Measurements from ENCODE around the gene FAM117A.
A peak's percentile ranks its signal among the peaks of the same experiment; 100 is the strongest.
"Not testable (repeated sequence)": the region's sequence is repeated elsewhere in the genome, so short reads cannot be mapped to it uniquely, and the experiment has no call there.

The FAM117A gene

DNA sequence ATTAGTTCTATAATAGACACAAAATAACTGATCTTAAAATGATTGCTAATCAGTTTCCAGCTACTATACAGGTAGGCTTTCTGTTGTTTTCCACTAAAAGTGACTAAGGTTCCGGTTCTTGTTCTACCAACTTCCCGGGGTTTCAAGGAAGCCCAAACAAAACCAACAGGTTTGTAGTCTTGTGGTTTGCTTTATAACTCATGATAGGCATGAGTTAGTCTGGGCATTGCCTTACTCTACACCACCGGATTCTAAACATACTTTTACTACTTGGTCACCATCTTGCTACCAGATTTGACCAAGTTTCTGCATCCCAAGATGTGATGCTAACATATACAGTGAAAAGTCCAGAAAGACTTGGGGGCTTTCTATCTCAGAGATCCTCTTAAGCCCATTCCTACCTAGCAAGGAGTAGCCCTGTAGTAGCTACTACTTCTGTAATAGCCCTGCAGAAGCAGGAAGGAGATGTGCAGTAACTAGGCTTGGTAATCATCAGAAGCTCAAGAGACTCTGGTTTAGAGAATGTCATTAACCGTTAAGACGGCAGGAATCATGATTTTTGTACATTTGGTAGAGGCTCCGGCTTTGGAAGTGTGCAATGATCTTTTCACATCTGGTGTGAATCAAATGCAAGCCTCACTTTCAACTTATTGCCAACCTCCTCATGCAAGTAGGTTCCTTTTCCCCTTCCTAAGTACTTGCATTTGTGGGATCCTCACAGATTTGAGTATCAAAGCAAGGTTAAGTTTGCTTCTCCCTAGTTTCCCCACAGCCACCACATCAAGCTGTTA, 1.6 kb downstream of the FAM117A start:
- no peak for DNase-seq

DNA sequence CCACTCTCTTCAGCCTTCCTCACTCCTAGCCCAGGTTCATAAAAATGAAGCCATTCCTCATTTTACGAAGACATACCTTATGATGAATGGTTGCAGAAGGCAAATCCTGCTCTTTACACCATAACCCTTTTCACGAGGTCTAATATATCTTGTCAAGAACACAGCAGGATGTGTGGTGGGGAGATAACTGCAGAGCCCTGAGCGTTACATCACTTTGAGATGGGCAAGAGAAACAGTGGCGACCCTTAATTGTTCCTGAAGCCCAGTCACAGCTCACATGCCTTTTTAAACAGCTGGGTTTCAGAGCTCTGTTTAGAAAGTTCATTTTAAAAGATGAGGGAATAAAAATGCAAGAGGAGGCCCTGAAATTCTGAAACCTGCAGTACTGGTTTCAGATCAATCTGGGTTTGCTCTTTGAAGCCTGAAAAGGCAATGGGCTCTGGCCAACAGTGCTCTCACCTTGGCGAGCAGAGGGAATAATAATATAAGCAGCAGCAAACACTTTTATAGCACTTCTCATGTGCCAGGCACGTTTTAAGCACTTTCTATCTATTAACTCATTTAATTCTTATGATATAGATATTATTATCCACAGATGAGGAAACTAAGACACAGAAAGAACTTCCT, 2.9 kb downstream of the FAM117A start:
- no peak for DNase-seq

DNA sequence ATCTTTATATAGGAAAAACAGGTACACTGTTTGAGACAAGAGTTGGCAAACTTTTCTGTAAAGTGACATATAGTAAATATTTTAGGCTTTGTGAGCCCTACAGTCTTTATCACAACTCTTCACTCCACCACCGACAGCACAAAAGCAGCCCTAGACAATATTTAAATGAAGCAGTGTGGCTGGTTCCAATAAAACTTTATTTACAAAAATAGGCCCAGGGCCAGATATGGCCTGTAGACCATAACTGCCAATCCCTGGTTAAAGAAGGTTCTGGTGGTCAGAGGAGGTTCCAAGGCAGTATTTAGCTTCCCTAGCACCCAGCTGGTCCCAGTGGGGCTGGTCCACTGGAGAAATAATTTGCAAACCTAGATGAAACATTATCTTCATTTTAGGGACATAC, 3.6 kb downstream of the FAM117A start:
- DNase-seq: no peak

DNA sequence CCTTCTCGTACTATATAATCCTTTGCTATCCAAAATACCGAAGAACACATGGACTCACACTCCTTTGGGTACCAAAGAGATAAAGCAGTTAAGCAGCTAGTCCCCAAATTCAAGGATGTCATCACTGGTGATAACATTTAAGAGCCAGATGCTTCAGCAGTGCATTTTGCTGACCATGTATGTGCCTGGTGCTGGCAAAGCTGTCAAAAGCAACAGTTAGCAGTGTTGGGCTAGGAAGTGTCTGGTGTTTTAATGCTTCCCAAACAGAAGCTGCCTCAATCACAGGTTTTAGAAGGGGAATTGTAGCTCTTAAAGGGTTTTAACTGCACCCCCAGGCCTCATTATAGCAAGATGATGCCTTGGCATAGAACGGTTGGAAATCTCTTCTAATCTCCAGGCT, 4.7 kb downstream of the FAM117A start:
- DNase-seq: no peak

DNA sequence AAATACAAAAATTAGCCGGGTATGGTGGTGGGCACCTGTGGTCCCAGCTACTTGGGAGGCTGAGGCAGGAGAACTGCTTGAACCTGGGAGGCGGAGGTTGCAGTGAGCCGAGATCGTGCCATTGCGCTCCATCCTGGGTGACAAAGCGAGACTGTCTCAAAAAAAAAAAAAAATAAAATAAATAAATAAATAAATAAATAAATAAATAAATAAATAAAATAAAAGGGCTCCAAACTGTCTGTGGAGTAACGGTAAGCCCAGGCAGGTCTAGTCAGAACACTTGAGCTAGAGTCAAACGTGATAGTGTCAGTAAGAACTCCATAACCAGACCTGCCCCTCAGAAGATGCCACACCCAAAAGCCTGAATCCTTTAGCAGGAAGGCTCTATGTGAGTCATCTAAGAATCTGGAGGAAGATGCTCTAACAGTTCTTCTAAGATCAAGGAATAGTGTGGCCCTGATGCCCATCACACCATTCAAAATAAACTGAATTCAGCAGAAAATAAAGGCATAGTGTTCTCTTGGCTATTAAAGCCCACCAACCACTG, 5.4 kb downstream of the FAM117A start:
- DNase-seq: not testable (repeated sequence)

DNA sequence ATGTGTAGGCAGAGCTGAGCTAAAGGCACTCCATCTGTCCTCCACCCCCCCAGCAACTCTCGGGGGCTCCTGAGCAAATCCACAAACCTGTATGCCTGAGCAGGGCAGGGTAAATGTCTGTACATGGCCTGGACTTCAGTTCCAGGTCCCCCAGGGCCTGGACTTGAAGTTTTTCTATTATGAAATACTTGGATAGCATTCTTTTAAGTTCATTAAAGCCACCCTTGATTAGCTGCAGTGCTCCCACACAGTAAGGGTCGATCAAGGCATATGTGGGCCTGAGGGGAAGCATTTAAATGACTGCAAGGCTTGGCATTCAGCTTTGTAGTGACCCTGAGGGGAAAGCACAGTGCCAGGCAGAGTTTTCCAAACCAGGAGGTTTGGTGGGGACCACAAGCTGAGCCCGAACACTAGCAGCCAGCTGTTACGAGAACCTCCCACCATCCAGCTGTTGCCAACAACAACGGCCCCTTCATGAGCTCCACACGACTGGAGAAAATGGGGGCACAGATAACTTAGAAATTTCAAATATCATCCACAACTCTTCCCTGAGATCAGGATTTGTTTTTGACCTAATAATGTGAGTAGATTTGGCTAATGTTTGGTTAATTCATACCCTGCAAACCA, 6.7 kb downstream of the FAM117A start:
- no peak for DNase-seq

DNA sequence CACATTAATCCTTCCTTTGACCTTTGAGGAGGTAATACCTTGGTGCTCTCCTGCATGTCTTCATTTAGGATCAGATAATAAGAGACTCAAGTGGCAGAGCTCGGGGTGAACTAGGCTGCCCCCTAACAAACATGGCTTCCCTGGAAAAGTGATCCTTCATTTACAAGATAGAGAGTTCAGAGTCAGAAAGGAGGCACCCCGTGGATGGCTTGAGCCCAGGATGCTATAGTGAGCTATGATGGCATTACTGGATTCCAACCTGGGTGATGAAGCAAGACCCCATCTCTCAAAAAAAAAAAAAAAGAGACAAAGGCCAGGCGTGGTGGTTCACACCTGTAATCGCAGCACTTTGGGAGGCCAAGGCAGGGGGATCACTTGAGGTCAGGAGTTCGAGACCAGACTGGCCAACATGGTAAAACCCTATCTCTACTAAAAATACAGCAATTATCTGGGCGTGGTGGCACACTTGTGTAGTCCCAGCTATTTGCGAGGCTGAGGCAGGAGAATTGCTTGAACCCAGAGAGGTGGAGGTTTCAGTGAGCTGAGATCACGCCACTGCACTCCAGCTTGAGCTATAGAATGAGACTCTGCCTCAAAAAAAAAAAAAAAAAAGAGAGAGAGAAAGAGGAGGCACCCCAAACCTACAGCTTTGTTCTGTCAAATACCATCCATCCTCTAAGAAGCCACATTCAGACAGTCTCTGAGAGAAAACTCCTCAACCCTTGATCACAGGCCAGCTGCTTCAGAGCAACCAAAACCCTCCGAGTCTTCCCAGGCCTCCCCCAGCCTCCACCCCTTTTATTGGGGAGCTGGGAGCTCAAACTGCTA, 7.4 kb downstream of the FAM117A start:
- DNase-seq: no peak

DNA sequence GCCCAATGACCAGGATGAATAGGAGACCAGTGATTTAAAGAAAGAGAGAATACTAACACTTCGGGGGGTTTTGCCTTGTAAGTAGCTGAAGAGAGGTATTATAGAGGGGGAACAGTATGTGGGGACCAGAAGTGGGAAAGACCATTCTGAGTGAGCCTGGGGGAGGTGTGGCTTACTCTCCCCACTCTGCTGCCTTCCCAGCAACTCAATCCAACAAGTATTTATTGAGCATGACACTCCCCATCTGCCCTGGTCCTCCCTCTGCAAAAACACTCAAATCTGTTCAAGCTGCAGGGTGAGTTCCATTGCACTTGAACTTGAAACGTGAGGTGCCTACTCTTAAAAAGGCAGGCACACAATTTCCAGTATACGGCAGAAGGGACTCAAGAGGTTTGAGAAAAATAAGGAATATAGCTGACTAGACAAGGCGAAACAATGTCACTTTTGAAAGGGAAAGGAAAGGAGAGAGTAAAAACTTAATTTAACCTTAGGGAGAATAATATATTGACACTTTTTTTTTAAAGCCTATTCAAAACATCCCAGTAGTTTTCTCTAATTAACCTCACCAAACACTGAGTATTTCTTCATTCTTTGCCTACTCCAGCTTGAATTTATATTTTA, 8.2 kb downstream of the FAM117A start:
- DNase-seq: peak; percentile 88

DNA sequence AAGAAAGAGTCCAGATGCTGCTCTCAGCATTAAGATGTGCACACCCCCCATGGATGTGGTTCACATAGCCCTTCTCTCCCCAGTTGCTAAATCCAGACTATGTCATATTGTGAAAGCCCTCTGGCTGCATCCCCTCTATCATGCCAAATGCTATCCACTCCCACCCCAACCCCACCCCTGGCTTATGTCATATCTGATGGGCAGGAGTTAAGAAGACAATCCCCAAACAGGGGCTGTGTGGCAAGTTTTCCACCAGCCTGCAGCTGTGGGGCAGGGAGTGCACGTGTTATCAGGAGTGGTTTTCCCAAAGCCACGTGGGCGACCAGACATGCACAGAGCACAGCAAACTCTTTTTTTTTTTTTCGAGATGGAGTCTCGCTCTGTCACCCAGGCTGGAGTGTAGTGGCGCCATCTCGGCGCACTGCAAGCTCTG, 10.0 kb downstream of the FAM117A start:
- no peak for DNase-seq

DNA sequence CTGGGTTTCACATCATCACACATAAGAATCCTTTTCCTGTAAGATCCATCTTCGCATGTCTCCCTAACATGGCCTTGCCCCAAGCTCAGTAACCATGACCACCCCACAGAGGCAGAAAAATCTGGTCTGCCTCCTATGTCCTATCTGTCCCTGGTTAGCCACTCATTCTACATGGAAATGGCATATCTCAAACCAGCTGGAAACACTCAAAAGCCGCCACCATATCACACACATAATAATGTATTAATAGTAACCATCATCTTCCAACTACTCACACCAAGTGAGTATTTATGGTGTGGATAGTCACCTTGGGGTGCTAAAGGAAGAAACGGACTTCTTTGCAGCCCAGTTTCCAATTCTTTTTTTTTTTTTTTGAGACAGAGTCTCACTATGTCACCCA, 11.4 kb downstream of the FAM117A start:
- DNase-seq: no peak

DNA sequence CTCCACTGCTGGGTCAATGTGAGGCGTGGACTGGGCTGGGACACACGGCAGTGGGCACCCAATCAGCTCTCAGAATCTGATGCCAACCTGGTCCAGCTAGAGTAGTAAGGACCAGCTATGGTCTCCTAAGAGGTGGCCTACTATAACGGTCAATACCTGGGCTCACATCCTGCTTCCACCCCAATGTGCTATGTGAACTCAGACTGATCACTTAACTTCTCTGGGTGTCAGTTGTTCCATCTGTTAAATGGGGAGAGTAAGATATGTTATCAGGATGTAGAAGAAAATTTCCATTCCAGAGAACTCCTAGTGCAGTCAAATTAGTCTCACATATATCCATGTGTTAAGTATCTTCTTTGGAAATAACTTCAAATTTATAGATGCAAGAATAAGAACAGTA, 14.2 kb downstream of the FAM117A start:
- no peak for DNase-seq

DNA sequence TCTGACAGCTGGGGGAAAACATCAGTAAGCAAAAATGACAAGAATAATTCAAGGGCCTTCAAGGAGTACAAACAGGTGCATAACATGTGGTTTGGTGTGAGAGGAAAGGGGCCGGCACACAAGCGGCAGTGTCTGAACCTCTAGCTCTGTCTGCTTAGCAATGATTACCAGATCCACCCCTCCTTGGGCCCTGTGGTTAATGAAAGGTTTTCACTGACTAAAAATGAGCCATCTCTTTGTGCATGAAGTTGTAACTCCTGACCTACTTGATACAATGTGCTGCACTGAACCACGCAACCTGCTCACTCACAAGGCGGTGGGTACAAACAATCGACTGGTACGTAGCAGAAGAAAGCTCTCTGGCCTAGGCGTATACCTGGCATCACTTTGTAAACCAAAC, 15.1 kb downstream of the FAM117A start:
- DNase-seq: no peak

DNA sequence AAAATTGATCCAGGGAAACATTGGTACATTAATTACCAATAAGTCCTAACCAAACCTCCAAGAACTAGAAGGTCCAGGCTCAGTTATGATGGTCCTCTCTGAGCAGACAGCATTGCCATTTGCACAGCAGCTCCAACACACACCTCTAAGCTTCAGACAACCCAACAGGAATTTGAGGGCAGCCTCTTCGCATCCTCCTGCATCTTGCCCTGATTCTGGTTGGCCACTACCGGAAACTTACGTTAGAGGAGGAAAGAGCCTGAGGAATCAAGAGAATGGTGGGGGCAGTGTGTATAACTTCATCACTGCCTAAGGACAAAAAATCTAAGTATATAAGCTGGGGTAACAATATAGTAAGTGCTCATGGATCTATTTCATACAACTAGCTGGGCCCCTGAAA, 15.7 kb downstream of the FAM117A start:
- no peak for DNase-seq

DNA sequence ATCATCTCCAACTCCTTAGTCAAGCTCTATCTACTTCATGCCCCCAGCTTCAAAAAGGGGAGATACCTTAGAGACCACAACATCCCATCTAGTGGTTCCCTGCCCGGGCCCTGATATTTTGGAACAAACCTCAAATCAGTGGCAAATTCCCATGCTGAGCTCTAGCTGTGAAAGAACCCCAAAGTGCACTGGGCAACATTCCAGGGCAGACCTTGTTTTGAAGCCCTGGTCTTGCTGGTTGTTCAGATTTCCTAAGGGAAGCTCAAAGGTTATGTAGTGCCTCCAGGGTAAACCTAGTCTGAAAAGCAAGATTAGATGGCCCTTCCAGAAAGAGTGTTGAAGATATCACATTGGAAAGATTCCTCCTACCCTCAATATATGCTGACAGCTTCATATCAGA, 16.3 kb downstream of the FAM117A start:
- DNase-seq: no peak

DNA sequence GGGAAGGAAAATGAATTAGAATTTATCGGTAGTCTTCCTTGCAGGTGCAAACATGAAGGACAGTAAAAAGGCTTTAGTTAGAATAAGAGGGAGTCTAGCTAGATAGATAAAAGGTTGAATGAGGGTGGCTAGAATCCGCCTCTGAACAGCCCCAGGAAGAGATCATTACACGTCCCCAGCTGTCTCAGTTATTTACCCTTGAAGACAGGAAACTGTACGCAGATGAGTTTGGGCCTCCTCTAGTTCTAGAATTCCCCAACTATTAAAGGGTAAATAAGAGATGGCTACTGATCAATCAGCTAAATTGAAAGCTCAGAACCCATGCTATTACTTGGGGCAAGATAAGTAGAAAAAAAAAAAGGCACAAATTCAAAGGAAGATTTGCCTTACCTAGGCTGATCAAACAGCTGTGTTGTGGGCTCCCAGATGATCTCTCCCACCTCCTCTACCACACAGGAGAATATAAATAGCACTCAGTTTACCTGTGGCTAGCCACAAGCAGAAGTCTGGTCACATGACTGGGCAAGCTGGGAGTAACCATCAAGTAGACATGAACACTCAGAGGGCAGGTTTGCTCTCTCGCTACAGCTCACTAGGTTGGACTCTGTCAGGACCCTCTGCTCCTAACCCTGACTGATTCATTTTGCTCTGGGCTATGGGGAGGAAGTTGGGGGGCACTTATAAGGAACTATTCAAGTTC, 17.0 kb downstream of the FAM117A start:
- DNase-seq: no peak

DNA sequence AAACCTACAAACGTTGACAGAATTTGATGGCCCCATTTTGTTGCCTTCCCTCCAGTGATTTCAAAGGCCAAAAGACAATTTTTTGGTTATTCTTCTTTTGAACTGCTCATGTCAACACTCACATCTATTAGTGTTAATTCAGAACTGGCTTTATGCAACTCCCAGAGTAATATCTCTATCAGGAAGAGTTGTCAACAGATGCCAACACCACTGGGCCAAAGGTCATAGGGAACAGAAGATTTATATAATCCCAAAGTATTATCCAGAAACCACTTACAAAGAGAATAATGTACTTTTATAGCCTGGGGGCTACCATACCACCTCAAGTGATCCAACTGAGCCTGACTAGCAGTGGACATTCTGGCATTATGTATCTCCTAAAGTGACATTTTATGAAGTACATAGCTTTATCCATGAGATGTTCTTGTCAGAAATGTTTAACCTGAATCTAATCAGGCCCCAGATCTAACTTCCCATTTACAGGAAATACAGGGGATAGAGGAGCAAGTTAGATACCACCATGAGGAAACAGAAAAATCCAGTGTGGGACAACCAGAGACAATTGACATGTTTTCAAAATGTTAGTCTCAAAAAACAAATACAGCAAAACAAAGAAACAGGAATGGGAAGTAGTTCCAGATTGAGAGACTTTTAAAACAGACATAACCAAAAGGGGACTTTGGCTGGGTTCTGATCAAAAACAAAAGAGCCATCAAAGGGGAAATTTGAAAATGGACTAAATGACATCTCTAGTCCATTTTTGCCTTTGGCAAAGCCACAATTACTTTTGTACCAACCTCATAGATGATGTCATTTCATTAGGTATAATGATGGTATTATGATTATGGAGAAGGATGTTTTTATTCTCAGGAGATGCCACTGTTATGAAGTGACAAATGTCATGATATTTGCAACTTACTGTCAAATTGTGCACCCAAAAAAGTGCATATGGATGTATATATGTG, 18.5 kb downstream of the FAM117A start:
- no peak for DNase-seq

DNA sequence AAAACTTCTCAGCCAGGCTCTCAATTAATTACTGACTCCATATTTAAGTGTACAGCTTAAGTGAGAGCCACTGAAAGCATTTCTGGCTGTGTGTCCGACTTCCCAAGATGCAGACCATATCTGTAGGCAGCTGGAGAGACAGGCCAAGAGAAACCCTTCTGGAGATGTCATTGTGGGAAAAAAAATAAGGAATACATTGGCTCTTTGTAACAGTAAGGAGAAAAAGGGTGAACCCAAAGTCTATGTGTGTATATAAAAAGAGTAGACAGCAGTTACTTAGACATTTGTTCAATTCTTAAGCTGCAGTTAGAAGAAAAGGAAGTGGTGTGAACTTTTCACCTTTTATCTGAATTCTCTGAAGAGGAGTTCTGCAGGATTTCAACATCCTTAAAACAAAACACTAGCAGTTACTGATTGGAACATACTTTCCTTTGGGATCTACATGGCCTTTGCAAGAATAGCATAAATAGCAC, 21.7 kb downstream of the FAM117A start:
- DNase-seq: no peak

DNA sequence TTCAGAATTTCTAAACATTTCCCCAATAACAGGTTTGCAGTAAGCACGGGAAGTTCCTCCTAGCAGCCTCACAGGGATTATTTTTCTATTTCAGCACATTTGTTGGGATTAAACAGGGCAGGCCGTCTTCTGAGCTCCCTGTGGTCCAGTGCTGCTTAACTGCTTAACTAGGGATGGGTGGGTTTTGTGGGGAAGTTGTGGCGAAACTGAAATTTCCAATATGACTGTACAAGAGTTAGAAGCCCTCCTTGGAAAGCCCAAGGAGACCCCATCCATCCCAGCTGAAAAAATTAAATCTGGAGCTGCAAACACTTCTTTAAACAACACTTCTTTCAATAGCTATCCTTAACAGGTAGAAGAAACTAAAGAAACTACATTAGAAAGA, 22.2 kb downstream of the FAM117A start:
- no peak for DNase-seq

DNA sequence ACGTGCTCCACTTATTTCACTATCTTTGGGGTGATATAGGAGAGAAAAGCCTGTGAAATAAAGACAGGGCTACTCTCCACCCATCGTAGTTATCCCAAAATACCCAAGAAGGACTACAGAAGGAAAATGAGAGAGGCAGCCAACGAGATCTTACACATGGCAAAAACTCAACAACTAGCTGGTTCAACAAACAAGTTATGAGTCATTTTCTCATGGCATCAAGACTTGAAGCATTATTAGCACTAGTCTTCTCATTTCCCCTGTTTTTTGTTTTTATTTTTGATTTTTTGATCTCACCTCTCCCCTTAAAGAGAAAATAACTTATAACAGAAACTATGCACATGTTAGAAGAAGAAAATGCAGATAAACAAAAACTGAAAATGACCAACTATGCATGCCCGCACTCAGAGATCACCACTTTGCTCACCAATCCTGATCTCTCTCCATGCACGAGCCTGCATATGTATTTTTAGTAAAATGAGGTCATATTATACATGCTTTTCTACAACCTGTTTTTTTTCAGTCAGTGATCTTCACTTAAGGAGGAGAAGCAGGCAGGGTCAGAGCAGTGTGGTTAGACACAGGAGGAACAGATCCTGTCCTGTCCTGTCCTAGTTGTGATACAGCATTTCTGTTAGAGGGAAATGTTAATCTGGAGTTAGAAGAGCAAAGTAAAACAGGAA, 22.8 kb downstream of the FAM117A start:
- DNase-seq: no peak

Data from DMS79 treated with DMSO at 0.1 percent for 48 hours (cell line).